ENCODE results near the gene TAS2R42.

TAS2R42 gene

GRCh38 chr12:11186837-11187236 lies at the start of gene TAS2R42:
TSS of gene TAS2R42 (minus strand) at chr12:11186937. CDS start at chr12:11186937, 0 bp downstream.
- DNase-seq, result no peak

- no peak for DNase-seq
These were observed 46.8 kb upstream of the TAS2R42 start for GRCh38 chr12:11233532-11233931.

DNA sequence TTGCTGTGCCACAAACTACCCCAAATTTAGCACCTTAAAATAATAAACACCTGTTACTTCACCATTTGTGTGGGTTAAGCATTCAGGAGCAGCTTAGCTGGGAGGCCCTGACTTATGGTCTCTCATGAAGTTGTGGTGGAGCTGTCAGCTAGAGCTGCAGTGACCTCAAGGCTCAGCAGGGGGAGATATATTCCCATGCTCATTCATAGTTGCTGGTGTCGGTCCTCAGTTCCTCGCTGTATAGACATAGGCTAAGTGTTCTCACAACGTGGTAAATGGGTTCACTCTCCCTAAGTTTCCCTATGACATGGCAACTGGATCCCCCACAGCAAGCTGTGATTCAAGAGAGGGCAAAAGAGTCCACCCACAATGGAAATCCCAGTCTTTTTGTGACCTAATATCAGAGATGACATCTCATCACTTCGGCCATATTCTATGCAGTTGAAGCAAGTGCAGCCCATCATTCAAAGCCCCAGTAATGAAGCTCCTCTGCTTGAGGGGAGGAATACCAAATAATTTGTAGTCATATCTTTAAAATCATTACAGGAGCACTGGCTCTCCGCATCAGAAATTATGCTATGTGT lies 41.7 kb upstream of the TAS2R42 start:
- DNase-seq, result peak; percentile 42

DNA sequence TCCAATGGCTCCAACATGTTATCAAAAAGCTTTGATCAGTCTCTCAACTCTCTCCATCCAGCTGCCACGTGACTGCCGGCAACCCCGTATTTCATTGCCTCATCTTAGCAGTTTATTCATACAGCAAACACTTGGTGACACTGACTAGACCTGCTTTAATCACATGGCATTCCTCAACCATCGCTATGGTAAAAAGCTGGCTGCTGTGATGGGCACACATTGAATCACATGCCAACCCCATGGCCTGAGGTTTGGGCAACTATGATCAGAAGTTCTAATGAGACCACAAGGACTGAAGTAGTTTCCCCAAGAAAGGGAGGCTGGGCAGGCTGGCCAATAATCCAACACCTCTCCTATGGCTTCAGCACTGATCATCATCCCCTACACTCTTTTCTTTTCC lies 40.6 kb upstream of the TAS2R42 start:
- DNase-seq, result no peak

DNA sequence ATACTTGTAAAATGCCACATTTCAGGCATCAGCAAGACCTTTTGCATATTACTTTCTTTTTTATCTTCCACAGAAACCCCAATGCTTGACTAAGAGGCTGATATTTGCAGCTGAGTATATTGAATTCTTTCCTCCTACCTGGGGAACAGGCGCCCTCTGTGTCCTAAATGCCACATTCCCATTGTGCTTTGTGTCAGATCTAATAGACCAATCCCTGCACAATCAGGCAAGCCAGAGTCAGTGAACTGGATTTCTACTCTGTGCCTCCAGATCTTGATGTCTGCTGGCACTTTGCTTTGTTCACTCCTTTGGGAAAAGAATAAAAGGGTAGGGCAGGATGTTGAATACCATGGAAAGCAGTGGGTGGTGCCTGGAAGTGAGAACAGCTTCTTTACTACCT lies 22.4 kb upstream of the TAS2R42 start:
- no peak for DNase-seq

- no peak for DNase-seq
These were observed 17.4 kb upstream of the TAS2R42 start for GRCh38 chr12:11204173-11204572.

DNA sequence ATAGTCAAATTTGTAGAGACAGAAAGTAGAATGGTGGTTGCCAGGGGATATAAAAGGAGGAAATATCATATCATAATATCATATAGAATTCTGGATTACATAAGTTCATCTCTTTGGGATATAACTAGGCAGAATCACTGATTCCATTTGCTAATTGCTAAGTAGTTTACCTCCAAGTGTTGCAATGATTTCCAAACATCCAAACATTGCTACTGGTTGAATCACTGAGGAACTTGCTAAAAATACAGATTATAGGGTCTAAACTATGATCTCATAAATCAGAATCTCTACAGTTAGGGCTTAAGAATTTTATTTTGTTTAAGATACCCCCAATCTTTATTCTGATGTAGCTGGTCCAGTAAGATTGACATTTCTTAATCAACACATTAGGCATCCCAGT lies 16.1 kb upstream of the TAS2R42 start:
- DNase-seq, result no peak

GRCh38 chr12:11183011-11183410 lies 3.7 kb downstream of the TAS2R42 start:
- no peak for DNase-seq

GRCh38 chr12:11182529-11182928 lies 4.2 kb downstream of the TAS2R42 start:
- no peak for DNase-seq

DNA sequence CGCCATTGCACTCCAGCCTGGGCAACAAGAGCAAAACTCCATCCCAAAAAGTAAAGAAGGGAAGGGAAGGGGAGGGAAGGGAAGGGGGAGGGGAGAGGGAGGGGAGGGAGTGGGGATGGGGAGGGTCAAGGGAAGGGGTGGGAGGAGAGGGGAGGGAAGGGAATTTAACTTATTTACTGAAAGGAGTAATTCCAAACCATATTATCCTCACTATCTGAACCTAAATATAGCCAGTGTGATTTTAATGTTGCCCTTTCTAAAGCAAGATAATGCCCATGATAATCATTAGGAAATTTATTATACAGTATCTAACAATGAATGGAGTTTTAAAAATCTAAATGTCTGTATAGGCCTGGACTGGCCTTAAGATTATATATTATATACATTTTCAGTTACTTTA lies 8.5 kb downstream of the TAS2R42 start:
- no peak for DNase-seq

DNA sequence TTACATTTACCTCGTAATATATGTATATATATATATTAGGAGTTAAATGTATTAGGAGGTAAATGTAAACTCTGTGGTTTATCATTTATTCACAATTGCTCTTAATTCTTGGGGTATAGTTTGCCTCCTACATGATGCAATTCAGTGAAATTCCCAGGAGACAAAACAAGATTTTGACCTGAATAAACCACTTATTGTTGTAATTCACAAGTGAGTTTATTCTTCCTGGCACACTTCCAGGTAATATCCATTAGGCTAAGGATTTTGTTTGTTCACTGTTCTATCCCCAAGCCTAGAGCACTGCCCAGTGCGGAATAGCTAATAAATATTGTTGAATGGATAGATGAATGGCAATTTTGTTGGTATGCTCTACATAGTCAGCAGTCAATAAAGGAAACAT lies 12.7 kb downstream of the TAS2R42 start:
- DNase-seq, result no peak

DNA sequence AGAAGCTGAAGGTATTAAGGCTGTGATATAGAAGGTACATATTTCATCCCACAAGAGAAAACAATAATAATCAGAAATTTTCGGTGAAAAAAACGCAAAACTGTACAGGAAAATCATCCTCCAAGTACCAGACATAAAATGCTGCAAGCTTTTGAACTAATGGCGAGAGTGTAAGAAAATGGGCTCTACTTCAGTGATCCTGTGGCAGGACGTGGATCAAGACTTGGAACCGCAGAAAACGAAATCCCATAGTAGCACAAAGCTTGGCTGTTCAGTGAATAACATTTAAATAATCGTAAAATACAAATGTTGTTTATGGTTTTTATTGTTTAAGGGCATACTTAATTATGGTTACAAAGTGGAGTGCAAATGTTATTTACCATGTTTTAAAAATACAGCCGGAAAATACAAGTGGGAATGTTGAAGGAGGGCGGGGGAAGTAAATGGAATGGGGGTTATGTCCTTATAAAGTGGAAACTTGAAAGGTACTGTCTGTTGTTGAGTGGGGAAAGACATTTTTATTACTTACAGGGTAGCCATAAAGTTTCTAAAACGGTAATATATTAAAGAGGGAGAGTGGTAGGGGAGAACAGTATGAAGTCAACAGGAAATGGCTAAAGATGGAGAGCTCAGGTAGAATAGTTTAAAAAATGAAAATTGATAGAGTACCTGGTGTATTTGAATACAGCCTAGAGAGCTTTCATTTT lies 14.6 kb downstream of the TAS2R42 start:
- DNase-seq, result peak; percentile 3

DNA sequence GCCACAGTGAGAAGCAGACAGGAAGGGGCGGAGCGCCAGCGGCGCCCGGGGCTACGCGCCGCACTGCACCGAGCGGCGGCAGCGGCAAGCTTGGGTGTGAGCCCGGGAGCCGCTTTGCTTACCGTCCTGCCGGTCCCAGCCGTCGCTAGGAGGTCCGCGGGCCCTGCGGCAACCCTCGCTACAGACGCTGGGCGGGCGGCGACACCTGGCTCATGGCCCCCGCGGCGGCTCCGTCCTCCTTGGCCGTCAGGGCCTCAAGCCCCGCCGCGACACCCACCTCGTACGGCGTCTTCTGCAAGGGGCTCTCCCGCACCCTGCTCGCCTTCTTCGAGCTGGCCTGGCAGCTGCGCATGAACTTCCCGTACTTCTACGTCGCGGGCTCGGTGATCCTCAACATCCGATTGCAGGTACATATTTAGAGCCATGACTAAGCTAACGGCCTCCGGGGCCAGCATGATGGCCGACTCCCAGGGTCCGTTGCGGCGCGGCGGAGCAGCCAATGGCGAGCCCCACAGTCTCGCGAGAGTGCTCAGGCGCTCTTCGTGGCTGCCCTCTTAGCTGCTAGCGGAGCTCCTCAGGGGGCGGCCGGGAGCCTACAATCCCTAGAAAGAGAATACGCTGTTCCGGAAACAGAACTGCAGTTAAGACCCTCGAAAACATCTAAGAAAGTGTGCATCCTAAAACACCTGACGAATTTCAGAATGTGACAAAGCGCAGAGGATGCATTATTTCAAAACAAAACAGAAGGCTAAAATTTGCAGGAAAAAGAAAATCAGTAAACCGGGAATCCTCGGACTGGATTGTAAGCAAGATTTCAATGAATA lies 15.4 kb downstream of the TAS2R42 start, which contains the start of gene SMIM10L1:
Gene SMIM10L1, plus strand, starts transcription at position 50 of the 824 bp plus-strand sequence. Its CDS starts 163 bp downstream, at position 213.
- DNase-seq, result peak; percentile 94

- DNase-seq, result no peak
These were observed 16.0 kb downstream of the TAS2R42 start for GRCh38 chr12:11170810-11171144.

DNA sequence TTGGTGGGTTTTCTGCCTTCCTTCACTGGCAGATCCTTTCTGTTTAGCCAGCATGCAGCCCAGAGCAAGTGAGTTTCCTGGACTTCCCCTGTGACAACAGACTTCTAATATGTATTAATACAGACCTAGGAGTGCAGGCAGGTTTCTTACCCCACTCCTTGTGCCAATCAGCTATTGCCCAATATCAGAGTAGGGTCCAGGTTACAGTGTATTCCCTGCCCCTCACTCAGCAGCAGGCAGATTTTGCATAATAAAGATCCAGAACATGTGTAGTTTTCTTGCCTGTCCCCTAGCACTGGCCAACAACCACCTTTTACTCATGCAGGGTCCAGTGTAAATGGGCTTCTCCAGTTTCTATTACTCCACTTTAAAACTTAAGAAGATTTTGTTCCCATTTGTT lies 20.4 kb downstream of the TAS2R42 start:
- DNase-seq, result no peak

DNA sequence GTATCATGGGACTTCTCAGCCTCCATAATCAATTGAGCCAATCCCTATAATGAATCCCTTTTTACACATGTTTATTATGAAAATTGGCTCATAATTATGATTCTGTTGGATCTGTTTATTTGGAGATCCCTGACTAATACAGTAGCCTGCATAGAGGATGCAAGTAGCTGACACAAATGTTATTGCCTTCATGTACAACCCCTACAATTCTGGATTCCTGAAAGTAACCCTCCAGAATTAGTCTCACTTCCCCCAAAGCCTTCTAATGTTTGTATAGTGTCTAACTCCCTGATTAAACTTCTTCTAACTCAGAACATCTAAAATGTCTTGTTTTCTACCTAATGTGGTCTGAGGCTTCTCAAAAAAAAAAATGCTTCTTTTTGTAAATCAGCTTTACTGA lies 22.4 kb downstream of the TAS2R42 start:
- no peak for DNase-seq

DNA sequence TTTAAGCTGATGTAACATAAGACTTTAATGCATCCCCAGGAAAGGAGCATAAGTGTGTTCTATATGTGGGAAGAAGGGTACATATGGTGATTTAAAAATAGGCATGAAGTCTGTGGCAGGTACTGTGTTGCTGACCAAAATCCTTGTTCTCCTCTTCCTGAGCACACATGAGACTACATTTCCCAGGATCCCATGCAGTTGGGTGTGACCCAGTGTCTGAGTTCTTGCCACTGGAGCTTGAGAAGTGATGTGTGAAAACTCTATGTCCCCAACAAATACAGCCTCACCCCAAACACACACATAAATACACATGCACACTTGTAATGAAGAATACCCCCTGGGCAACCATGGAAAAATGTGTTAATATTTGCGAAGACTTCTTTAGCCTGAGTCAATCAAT lies 24.2 kb downstream of the TAS2R42 start:
- DNase-seq, result no peak

DNA sequence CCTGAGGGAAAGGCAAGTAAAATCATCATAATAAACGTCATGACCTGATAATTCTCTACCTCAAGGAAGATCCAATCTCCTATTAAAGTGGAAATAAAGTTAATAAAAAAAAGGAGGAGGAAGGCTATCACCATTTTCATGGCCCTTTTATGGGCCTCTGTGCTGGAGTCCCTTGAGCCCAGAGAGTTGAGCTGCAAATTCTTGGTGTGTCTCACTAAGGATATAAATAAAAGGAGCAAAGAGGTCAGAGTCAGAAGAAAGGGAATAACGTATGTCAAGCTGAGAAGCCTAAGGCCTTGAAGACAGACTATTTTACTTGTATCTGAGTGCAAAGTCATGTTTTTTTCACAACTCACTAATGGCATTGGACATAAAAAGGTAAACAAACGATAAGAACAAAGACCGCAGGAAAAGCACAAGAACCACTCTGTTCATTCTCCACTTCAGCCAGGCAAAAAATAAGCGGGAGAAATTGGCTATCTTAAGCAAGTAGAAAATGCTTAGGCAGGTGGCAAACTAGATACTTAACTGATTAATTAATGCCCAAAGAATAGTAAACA lies 27.8 kb downstream of the TAS2R42 start:
- no peak for DNase-seq

- no peak for DNase-seq
These were observed 32.3 kb downstream of the TAS2R42 start for GRCh38 chr12:11154400-11154925.

DNA sequence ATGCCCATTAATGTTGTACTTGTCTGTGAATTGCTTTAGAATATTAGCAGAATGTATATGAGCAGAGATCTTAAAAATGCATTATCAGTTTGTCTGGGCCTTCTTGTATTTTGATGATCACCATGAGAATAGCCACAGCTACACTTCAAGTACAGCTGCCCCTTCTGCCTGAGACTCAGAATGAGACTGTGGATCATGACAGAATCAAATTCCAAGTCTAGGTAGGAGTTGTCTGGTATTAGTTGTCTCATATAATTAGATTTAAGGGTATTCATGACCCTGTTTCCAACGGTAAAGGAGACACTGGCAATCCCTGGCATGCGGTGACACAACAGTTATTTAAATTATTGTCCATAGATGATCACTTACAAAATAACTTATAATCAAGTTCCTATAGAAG lies 34.0 kb downstream of the TAS2R42 start:
- no peak for DNase-seq

DNA sequence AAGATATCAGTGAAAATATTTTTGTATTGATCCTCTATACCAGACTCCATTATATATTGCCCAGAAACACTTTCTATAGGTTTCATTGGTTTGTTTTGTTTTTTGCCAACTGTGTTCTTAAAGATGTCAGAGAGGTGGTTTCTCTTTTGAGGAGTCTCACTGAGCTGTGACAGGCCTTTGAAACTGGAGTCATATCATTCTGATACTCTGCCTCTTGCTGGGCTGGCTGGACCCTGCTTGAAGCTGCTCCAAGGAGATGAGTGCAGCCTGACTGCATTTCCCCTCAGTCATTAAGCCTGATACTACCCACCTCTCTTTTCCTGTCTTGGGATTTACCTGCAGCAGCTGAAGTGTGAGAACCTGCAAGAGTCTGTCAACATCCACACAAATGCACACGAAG lies 35.9 kb downstream of the TAS2R42 start:
- DNase-seq, result no peak

DNA sequence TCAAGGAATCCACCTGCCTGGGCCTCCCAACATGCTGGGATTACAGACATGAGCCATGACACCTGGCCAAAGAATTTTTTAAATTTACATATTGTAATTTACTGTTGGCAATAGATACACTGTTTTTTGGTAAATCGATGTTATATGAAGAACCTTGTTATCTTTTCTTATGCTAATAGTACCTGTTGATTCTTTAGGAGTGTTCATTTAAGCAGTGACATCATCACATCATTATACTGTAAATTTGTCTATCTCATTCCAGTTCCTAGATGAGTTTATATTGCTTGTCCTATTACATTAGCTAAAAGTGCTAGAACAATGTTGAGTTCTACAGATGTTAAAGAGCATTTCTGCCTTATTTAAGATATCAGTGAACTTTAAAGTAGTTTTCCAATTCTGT lies 39.3 kb downstream of the TAS2R42 start:
- no peak for DNase-seq

DNA sequence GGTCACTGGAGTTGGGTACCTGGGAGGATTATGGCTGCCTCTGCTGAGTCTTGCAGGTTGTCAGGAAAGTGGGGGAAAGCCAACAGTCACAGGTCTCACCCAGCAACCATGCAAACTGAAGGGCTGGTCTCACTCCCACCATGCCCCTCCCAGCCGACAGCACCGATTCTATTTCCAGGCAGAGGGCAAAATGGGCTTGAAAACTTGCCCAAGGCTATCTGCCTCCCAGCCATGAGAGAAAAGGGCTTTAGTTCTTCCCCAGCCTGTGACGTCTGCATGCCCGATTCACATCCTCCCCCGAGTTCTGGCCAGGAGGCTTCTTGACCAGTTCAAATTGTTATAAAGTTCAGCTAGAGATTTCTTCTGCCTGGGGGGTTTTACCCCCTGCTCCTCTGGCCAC lies 42.4 kb downstream of the TAS2R42 start:
- no peak for DNase-seq

DNA sequence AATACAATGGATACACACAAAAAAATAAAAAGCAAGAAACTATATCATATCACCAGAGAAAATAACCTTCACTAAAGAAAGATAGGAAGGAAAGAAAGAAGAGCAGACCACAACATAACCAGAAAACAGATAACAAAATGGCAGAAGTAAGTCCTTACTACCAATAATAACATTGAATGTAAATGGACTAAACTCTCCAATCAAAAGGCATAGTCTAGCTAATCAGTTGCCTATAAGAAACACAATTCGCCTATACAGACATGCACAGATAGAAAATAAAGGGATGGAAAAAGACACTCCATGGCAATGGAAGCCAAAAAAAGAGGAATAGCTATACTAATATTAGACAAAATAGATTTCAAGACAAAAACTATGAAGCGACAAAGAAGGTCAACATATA lies 43.4 kb downstream of the TAS2R42 start:
- DNase-seq, result no peak
